Bone marrow (tissue), 2 donors: ENCODE results near the gene CCDC51.
A peak's percentile ranks its signal among the peaks of the same experiment; 100 is the strongest.
"Not testable (repeated sequence)": the region's sequence is repeated elsewhere in the genome, so short reads cannot be mapped to it uniquely, and the experiment has no call there.

Experiments
- DNase-seq, 2 donors: peaks; one replicate each; lab custom pipeline; 2025; lab: John Stamatoyannopoulos, UW

The CCDC51 gene

GRCh38 chr3:48465531-48466378, 25.8 kb upstream of the CCDC51 start:
- DNase-seq = peak; percentile 76 to 89

- DNase-seq = no peak
These were observed 25.3 kb upstream of the CCDC51 start for GRCh38 chr3:48465237-48465530.

GRCh38 chr3:48464713-48465221, 24.8 kb upstream of the CCDC51 start:
- DNase-seq = no peak

DNA sequence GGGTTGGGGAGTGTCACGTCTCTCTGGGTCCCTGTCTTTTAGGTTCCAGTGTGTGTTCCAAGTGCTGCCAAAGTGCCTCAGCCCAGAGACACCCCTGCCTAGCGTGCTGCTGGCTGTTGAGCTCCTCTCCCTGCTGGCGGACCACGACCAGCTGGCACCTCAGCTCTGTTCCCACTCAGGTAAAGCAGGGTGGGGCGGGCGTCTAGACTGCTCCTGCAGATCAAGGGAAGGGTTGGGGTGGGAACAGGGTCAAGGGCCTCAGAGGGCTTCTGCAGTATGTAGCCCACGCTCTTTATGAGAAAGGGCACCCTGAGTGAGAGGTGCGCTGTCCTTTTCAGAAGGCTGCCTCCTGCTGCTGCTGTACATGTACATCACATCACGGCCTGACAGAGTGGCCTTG, 23.8 kb upstream of the CCDC51 start:
- DNase-seq = no peak

DNA sequence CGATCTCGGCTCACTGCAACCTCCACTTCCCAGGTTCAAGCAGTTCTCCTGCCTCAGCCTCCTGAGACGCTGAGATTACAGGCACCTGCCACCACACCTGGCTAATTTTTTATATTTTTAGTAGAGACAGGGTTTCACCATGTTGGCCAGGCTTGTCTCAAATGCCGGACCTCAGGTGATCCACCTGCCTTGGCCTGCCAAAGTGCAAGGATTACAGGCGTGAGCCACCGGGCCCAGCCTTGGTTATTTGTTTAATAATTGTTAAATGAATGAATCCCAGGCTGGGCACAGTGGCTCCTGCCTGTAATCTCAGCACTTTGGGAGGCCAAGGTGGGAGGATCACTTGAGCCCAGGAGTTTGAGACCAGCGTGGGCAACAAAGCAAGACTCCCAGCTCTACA, 21.8 kb upstream of the CCDC51 start:
- not testable (repeated sequence) for DNase-seq

- no peak for DNase-seq
These were observed 20.6 kb upstream of the CCDC51 start for GRCh38 chr3:48460517-48460902.

DNA sequence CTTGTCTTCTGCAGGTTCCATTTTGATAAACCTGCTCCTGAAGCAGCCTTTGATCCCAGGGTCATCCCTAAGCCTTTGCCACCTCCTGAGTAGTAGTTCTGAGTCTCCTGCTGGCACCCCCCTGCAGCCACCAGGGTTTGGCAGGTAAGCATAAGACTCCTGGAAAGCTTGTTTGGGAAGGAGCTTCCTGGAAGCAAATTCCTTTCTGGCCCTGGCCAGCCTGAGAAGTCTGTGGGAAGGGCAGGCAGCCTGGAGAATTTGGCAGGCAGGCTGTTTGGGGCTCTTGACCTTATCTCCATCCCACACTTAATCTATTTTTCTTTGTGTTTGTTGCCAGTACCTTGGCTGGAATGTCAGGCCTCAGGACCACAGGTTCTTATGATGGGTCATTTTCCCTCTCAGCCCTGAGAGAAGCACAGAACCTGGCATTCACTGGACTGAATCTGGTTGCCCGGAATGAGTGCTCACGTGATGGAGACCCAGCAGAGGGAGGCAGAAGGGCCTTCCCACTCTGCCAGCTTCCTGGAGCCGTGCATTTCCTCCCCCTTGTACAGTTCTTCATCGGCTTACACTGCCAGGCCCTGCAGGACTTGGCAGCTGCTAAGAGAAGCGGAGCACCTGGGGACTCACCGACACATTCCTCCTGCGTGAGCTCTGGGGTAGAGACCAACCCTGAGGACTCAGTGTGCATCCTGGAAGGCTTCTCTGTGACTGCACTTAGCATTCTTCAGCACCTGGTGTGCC, 20.0 kb upstream of the CCDC51 start:
- DNase-seq = no peak

- DNase-seq = no peak
These were observed 19.4 kb upstream of the CCDC51 start for GRCh38 chr3:48459331-48459730.

DNA sequence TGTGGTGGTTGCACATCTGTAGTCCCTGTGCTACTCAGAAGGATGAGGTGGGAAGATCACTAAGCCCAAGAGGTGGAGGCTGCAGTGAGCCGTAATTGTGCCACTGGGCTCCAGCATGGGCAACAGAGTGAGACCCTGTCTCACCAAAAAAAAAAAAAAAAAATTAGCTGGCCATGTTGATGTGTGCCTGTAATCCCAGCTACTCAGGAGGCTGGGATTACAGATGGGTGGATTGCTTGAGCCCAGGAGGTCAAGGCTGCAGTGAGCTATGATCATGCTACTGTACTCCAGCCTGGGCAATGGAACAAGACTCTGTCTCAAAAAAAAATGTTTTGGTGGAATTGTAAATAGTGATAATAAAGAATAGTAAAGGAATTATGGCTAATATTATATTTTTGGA, 16.5 kb upstream of the CCDC51 start:
- DNase-seq = no peak

DNA sequence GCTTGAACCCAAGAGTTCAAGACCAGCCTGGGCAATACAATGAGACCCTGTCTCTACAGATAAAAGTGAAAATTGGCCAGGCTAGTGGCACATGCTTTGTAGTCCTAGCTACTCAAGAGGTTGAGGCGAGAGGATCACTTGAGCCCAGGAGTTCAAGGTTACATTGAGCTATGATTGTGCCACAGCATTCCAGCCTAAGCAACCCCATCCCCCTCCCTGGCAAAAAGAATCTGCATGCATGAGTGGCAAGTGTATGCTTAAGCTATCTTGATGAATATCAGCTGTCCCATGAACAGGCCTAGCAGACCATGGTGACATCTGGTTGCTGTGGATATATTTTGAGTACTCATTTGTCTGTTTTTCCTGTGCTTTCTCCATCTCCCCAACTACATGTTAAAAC, 11.4 kb upstream of the CCDC51 start:
- no peak for DNase-seq

DNA sequence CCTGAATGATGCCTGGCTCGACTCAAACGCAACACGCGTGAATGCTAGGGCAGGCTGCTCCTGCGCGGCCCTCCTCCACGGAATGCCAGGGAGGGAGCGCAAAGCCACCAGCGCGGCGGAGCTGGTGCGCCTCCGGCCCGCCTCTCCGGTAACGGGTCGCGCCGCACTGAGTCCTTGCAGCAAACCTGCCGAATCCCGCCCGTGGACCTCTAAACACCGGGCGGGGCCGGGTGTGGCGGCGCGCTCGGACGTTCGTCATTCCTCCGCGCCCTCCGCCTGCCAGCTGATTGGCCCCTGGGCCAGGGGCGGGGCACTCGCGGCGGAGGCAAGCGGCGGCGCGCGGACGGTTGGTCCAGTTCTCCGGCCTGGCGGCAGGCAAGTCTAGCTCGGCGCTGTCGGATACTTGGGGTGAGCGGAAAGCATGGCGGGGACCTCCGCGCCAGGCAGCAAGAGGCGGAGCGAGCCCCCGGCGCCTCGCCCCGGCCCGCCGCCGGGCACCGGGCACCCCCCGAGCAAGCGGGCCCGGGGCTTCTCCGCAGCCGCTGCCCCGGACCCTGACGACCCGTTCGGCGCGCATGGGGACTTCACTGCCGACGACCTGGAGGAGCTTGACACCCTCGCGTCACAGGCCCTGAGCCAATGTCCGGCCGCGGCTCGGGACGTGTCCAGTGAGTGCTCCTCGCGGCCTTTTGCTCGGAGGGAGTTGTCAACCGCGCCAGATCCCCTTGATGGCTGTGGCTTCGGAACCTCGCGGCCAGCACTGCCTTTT, 6.7 kb upstream of the CCDC51 start, which contains the start of gene ATRIP:
ATRIP (plus strand) TSS at position 313 of the 769 bp plus-strand sequence; CDS start at position 422, 109 bp downstream.
- DNase-seq = peak; percentile 34 to 72

DNA sequence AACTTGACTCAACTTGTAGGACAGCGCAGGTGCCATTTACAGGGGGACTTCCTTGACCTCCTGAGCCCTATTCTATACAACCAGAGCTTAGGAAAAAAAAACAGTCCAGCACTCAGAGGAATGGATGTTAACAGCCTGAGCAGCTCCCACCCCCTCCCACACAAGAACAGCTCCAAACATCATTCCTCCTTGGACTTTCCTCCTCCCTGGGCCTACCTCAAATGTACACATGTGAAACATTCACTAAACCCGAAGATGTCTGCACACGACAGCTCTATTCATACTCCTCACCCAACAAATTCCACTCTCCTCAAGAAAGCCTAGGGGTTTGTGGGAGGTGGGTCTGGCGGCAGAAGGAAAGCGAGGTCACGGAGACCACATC, 6.1 kb upstream of the CCDC51 start:
- DNase-seq = no peak

GRCh38 chr3:48445277-48445882, 5.5 kb upstream of the CCDC51 start:
- DNase-seq = no peak

- DNase-seq = no peak
These were observed 2.0 kb upstream of the CCDC51 start for GRCh38 chr3:48441940-48442339.

DNA sequence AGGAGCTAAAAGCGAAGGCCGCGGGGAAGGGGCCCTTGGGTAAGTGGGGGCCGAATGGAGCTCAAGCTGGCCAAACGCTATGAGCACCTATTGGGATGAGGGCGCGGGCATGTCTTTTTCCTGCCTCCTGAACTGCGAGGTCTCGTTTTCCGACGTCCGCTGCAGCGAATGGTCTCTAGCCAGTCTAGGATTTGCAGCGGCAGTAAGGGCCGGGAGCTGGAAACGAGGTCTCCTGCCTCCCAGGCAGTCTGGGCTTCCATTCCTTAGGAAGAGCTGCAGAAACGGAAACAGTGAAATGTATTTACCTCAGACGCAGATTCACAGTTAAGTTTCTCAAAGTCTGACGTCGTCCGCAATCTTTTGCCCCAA, 655 bp upstream of the CCDC51 start:
- no peak for DNase-seq

- no peak for DNase-seq
These were observed 2.1 kb downstream of the CCDC51 start for GRCh38 chr3:48437812-48438211.

GRCh38 chr3:48436855-48437254, 3.1 kb downstream of the CCDC51 start:
- no peak for DNase-seq

DNA sequence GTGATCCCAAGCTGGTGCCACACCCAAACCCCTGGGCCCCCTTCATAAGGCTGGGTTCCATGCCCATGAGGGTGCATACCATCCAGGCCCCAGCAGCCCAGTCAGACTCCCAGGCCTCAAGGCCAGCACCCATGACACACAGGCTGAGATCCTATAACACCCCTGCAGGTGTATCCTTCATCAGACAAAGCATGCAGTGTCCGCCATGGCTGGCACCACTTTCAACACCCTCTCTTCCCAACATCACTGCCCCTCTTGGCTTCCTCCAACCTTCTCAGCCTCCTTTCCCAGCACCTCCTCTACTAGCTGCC, 3.5 kb downstream of the CCDC51 start:
- DNase-seq = no peak

- peak; percentile 60 to 88 for DNase-seq
These were observed 4.0 kb downstream of the CCDC51 start for GRCh38 chr3:48435774-48436476.

- no peak for DNase-seq
These were observed 4.7 kb downstream of the CCDC51 start for GRCh38 chr3:48435223-48435595.

- no peak for DNase-seq
These were observed 5.2 kb downstream of the CCDC51 start for GRCh38 chr3:48434591-48435222.
